Dendritic cell treated with granulocyte-macrophage colony-stimulating factor and Interleukin-4, amounts not matched to agents 40 ng/mL and 50 ng/mL, for 4 days (primary cell): ENCODE results near the gene CYGB.
"Not testable (repeated sequence)": the region's sequence is repeated elsewhere in the genome, so short reads cannot be mapped to it uniquely, and the experiment has no call there.

ENCODE experiments used
- H3K27ac Mint-ChIP-seq: one replicate; pipeline ENCODE4 v1.8.0; 2022; ENCODE audit warnings: mild to moderate bottlenecking, mixed read lengths
- H3K27me3 Mint-ChIP-seq: one replicate; pipeline ENCODE4 v1.8.0; 2022; ENCODE audit warnings: mild to moderate bottlenecking, mixed read lengths
- H3K36me3 Mint-ChIP-seq: one replicate; pipeline ENCODE4 v1.8.0; 2022; ENCODE audit warnings: low read depth, mixed read lengths
- H3K4me1 Mint-ChIP-seq: one replicate; pipeline ENCODE4 v1.8.0; 2022; ENCODE audit warnings: low read depth, mixed read lengths
- H3K4me3 Mint-ChIP-seq: one replicate; pipeline ENCODE4 v1.8.0; 2022; ENCODE audit warnings: mild to moderate bottlenecking, moderate library complexity, mixed read lengths
- H3K9me3 Mint-ChIP-seq: one replicate; pipeline ENCODE4 v1.8.0; 2022; ENCODE audit warnings: mixed read lengths
- intact Hi-C: fragments of 100-400 bp; cut with micrococcal nuclease; formaldehyde crosslinking; loops from one replicate; pipeline ENCODE4 v1.15.0; 2022

The CYGB gene

GRCh38 chr17:76531486-76532038, 5.9 kb downstream of the CYGB start:
- Mint-ChIP-seq H3K36me3 (no peaks in the 10 kb centered on the region), H3K27ac (no peak overlapping the region), H3K27me3 (peaks cover 57% of the 10 kb centered on the region), H3K4me1 (peaks cover 19% of the 10 kb centered on the region), H3K9me3 (no peaks in the 10 kb centered on the region), H3K4me3 (no peak overlapping the region)
- intact Hi-C loops = no loop called here

GRCh38 chr17:76530811-76531485, 6.6 kb downstream of the CYGB start:
- H3K36me3 Mint-ChIP-seq = no peaks in the 10 kb centered on the region
- peaks cover 54% of the 10 kb centered on the region for H3K27me3 Mint-ChIP-seq
- H3K4me1 Mint-ChIP-seq = peaks cover 19% of the 10 kb centered on the region
- no peaks in the 10 kb centered on the region for H3K9me3 Mint-ChIP-seq
- intact Hi-C loops = no loop called here
- no peak overlapping the region for H3K4me3 Mint-ChIP-seq
- H3K27ac Mint-ChIP-seq = peak overlapping the region; percentile 81

- Mint-ChIP-seq H3K27me3 (peaks cover 47% of the 10 kb centered on the region), H3K4me1 (peaks cover 19% of the 10 kb centered on the region), H3K9me3 (no peaks in the 10 kb centered on the region), H3K36me3 (no peaks in the 10 kb centered on the region), H3K27ac (peak overlapping the region; percentile 81), H3K4me3 (peak overlapping the region; percentile 48)
- intact Hi-C loops = no loop called here
These were observed 7.3 kb downstream of the CYGB start for GRCh38 chr17:76530095-76530723.

GRCh38 chr17:76529224-76530094, 8.1 kb downstream of the CYGB start:
- Mint-ChIP-seq H3K4me1 (peaks cover 19% of the 10 kb centered on the region), H3K4me3 (peak overlapping the region; percentile 10), H3K27ac (peak overlapping the region; percentile 81), H3K36me3 (no peaks in the 10 kb centered on the region), H3K27me3 (peaks cover 47% of the 10 kb centered on the region), H3K9me3 (no peaks in the 10 kb centered on the region)
- intact Hi-C loops = loop anchor here (10.0 kb wide), 1 partner anchor 185 kb away; the partner anchor contains the start of gene MXRA7

- Mint-ChIP-seq H3K4me3 (no peak overlapping the region), H3K9me3 (no peaks in the 10 kb centered on the region), H3K27ac (peak overlapping the region; percentile 29), H3K36me3 (no peaks in the 10 kb centered on the region), H3K4me1 (peaks cover 19% of the 10 kb centered on the region), H3K27me3 (peaks cover 54% of the 10 kb centered on the region)
- intact Hi-C loops = loop anchor here (10.0 kb wide), 1 partner anchor 186 kb away; the partner anchor contains the start of gene MXRA7
These were observed 8.8 kb downstream of the CYGB start for GRCh38 chr17:76528528-76529223.

GRCh38 chr17:76528156-76528527, 9.4 kb downstream of the CYGB start:
- peaks cover 22% of the 10 kb centered on the region for H3K4me1 Mint-ChIP-seq
- peaks cover 59% of the 10 kb centered on the region for H3K27me3 Mint-ChIP-seq
- H3K27ac Mint-ChIP-seq = peak overlapping the region; percentile 29
- intact Hi-C loops = loop anchor here (10.0 kb wide), 1 partner anchor 187 kb away; the partner anchor contains the start of gene MXRA7
- no peaks in the 10 kb centered on the region for H3K9me3 Mint-ChIP-seq
- H3K4me3 Mint-ChIP-seq = no peak overlapping the region
- H3K36me3 Mint-ChIP-seq = no peaks in the 10 kb centered on the region

- intact Hi-C loops = loop anchor here (10.0 kb wide), 1 partner anchor 187 kb away; the partner anchor contains the start of gene MXRA7
- Mint-ChIP-seq H3K4me3 (no peak overlapping the region), H3K36me3 (no peaks in the 10 kb centered on the region), H3K9me3 (no peaks in the 10 kb centered on the region), H3K27me3 (peaks cover 59% of the 10 kb centered on the region), H3K27ac (no peak overlapping the region), H3K4me1 (peaks cover 27% of the 10 kb centered on the region)
These were observed 9.9 kb downstream of the CYGB start for GRCh38 chr17:76527430-76528111.

- Mint-ChIP-seq H3K27me3 (peaks cover 55% of the 10 kb centered on the region), H3K4me1 (peaks cover 27% of the 10 kb centered on the region)
- not testable (repeated sequence) for H3K36me3 Mint-ChIP-seq, H3K9me3 Mint-ChIP-seq, H3K4me3 Mint-ChIP-seq, H3K27ac Mint-ChIP-seq
- intact Hi-C loops = loop anchor here (10.0 kb wide), 1 partner anchor 188 kb away; the partner anchor contains the start of gene MXRA7
These were observed 10.5 kb downstream of the CYGB start for GRCh38 chr17:76527016-76527415.

GRCh38 chr17:76525513-76525833, 12.0 kb downstream of the CYGB start:
- Mint-ChIP-seq H3K4me1 (peaks cover 26% of the 10 kb centered on the region), H3K27me3 (peaks cover 57% of the 10 kb centered on the region)
- H3K27ac Mint-ChIP-seq, H3K36me3 Mint-ChIP-seq, H3K4me3 Mint-ChIP-seq, H3K9me3 Mint-ChIP-seq: not testable (repeated sequence)
- intact Hi-C loops = loop anchor here (10.0 kb wide), 1 partner anchor 189 kb away; the partner anchor contains the start of gene MXRA7

GRCh38 chr17:76524598-76525512, 12.7 kb downstream of the CYGB start:
- intact Hi-C loops = loop anchor here (10.0 kb wide), 1 partner anchor 190 kb away; the partner anchor contains the start of gene MXRA7
- Mint-ChIP-seq H3K9me3 (no peaks in the 10 kb centered on the region), H3K27ac (no peak overlapping the region), H3K4me1 (peaks cover 20% of the 10 kb centered on the region), H3K27me3 (peaks cover 56% of the 10 kb centered on the region), H3K36me3 (no peaks in the 10 kb centered on the region), H3K4me3 (no peak overlapping the region)

- H3K4me3 Mint-ChIP-seq = no peak overlapping the region
- H3K27ac Mint-ChIP-seq = no peak overlapping the region
- H3K4me1 Mint-ChIP-seq = peaks cover 14% of the 10 kb centered on the region
- intact Hi-C loops = loop anchor here (1.0 to 10.0 kb wide), 4 partner anchors 24 to 191 kb away; partner anchors contain the start of gene MXRA7
- H3K36me3 Mint-ChIP-seq = no peaks in the 10 kb centered on the region
- H3K27me3 Mint-ChIP-seq = peaks cover 58% of the 10 kb centered on the region
- no peaks in the 10 kb centered on the region for H3K9me3 Mint-ChIP-seq
These were observed 14.1 kb downstream of the CYGB start for GRCh38 chr17:76523084-76524037.
